HG02763 (cell line): ENCODE results near the gene MAP2K6.
"Not testable (repeated sequence)": the region's sequence is repeated elsewhere in the genome, so short reads cannot be mapped to it uniquely, and the experiment has no call there.

Experiments
- ATAC-seq: cut with Tn5 transposase; IDR thresholded peaks from one replicate; pipeline ENCODE4 v1.9.1; 2021; ENCODE audit warnings: mild to moderate bottlenecking, moderate library complexity; ENCODE audit not compliant: unreplicated experiment

Gene MAP2K6

GRCh38 chr17:69454051-69454450, 39.6 kb downstream of the MAP2K6 start:
- no peak for ATAC-seq

- no peak for ATAC-seq
Measured at GRCh38 chr17:69455040-69455439, 40.5 kb downstream of the MAP2K6 start.

- ATAC-seq = no peak
Measured at GRCh38 chr17:69457603-69458002, 43.1 kb downstream of the MAP2K6 start.

- ATAC-seq = no peak
Measured at GRCh38 chr17:69460963-69461922, 46.7 kb downstream of the MAP2K6 start.

GRCh38 chr17:69461951-69462369, 47.5 kb downstream of the MAP2K6 start:
- ATAC-seq = no peak

GRCh38 chr17:69462882-69463281, 48.4 kb downstream of the MAP2K6 start:
- no peak for ATAC-seq

- no peak for ATAC-seq
Measured at GRCh38 chr17:69466451-69466850, 52.0 kb downstream of the MAP2K6 start.

GRCh38 chr17:69466905-69467667, 52.6 kb downstream of the MAP2K6 start:
- ATAC-seq = no peak

- no peak for ATAC-seq
Measured at GRCh38 chr17:69468207-69468606, 53.7 kb downstream of the MAP2K6 start.

GRCh38 chr17:69470702-69471101, 56.2 kb downstream of the MAP2K6 start:
- no peak for ATAC-seq

GRCh38 chr17:69471406-69471805, 56.9 kb downstream of the MAP2K6 start:
- no peak for ATAC-seq

GRCh38 chr17:69473841-69474831, 59.6 kb downstream of the MAP2K6 start:
- no peak for ATAC-seq

- no peak for ATAC-seq
Measured at GRCh38 chr17:69477204-69477902, 62.9 kb downstream of the MAP2K6 start.

- no peak for ATAC-seq
Measured at GRCh38 chr17:69477903-69478266, 63.4 kb downstream of the MAP2K6 start.

GRCh38 chr17:69478916-69479315, 64.4 kb downstream of the MAP2K6 start:
- ATAC-seq = no peak

GRCh38 chr17:69479756-69480155, 65.3 kb downstream of the MAP2K6 start:
- ATAC-seq = not testable (repeated sequence)

GRCh38 chr17:69480245-69480644, 65.7 kb downstream of the MAP2K6 start:
- ATAC-seq = no peak

- no peak for ATAC-seq
Measured at GRCh38 chr17:69485251-69485661, 70.8 kb downstream of the MAP2K6 start.

- ATAC-seq = no peak
Measured at GRCh38 chr17:69485901-69486643, 71.6 kb downstream of the MAP2K6 start.
